Lung microvascular endothelial cell (primary cell): ENCODE results near the gene GABARAPL2. TPM values are rescaled to one million over a fixed set of nuclear protein-coding genes. Genes with fewer than 3 reads are reported as not detected.
"Not testable (repeated sequence)": the region's sequence is repeated elsewhere in the genome, so short reads cannot be mapped to it uniquely, and the experiment has no call there.

Source experiments
- DNase-seq, 2 donors: peaks; one replicate each; pipeline versions ENCODE4 v3.0.0 to v3.0.0-alpha.2; 2010; ENCODE audit warnings: low read depth in 2 of 2
- total RNA-seq: library from RNA; depleted of rRNA; stranded (reverse); fragments of >200 nt; gene quantifications from 2 replicates; pipeline ENCODE4 v1.2.1, GENCODE V29; 2014

GABARAPL2 gene
- total RNA-seq, 1 donor from 2014 or later, result 77.0 TPM

- DNase-seq, result peak; percentile 62 to 85
These were observed 25.0 kb downstream of the GABARAPL2 start for GRCh38 chr16:75590920-75591843.

GRCh38 chr16:75591927-75592326, 25.7 kb downstream of the GABARAPL2 start:
- not testable (repeated sequence) for DNase-seq

GRCh38 chr16:75593308-75593707, 27.1 kb downstream of the GABARAPL2 start:
- no peak for DNase-seq

GRCh38 chr16:75593825-75594820, 27.9 kb downstream of the GABARAPL2 start:
- peak; percentile 88 to 91 for DNase-seq

GRCh38 chr16:75599452-75600277, 33.5 kb downstream of the GABARAPL2 start:
- no peak for DNase-seq

GRCh38 chr16:75603241-75603640, 37.1 kb downstream of the GABARAPL2 start:
- no peak for DNase-seq

- DNase-seq, result no peak
These were observed 40.3 kb downstream of the GABARAPL2 start for GRCh38 chr16:75606507-75606906.

GRCh38 chr16:75614066-75614897, 48.1 kb downstream of the GABARAPL2 start:
- DNase-seq, result peak in 1 of 2 donors; percentile 58

- no peak for DNase-seq
These were observed 49.4 kb downstream of the GABARAPL2 start for GRCh38 chr16:75615619-75616018.

- peak in 1 of 2 donors; percentile 9 for DNase-seq
These were observed 50.4 kb downstream of the GABARAPL2 start for GRCh38 chr16:75616521-75617010.

- DNase-seq, result no peak
These were observed 50.9 kb downstream of the GABARAPL2 start for GRCh38 chr16:75617121-75617520.

- DNase-seq, result no peak
These were observed 52.6 kb downstream of the GABARAPL2 start for GRCh38 chr16:75618780-75619179.

GRCh38 chr16:75620326-75621169, 54.4 kb downstream of the GABARAPL2 start:
- DNase-seq, result no peak

- peak; percentile 66 for DNase-seq
These were observed 54.9 kb downstream of the GABARAPL2 start for GRCh38 chr16:75621170-75621477.

GRCh38 chr16:75622761-75623605, 56.8 kb downstream of the GABARAPL2 start, which contains the start of gene ADAT1:
Gene ADAT1 (minus strand): TSS chr16:75623281. CDS start chr16:75620799, 2,482 bp downstream.
- peak; percentile 98 to 99 for DNase-seq

- peak in 1 of 2 donors; percentile 9 for DNase-seq
These were observed 58.7 kb downstream of the GABARAPL2 start for GRCh38 chr16:75624921-75625334.

- DNase-seq, result no peak
These were observed 60.6 kb downstream of the GABARAPL2 start for GRCh38 chr16:75626806-75627205.
